Measurements from ENCODE around the gene PCDH9.

DNA sequence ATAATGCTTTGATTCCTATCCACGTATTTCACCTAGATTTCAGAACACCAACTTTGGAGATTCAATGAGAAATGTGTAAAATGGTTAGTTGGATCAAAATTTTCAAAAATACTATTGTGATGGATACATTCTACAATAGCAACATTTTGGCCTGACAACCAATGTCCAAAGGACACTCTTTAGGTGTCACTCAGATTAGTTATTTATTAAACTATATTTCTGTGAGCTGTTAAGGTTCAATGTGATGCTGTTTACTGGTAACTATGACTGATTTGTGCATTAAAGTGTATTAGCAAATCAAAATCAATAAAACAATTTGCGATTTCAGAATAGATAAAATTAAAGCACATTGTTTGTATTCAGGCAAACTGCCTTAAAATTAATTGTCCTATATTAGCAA is 149.8 kb downstream of the PCDH9 start:
- TF ChIP-seq, protein P1, sequence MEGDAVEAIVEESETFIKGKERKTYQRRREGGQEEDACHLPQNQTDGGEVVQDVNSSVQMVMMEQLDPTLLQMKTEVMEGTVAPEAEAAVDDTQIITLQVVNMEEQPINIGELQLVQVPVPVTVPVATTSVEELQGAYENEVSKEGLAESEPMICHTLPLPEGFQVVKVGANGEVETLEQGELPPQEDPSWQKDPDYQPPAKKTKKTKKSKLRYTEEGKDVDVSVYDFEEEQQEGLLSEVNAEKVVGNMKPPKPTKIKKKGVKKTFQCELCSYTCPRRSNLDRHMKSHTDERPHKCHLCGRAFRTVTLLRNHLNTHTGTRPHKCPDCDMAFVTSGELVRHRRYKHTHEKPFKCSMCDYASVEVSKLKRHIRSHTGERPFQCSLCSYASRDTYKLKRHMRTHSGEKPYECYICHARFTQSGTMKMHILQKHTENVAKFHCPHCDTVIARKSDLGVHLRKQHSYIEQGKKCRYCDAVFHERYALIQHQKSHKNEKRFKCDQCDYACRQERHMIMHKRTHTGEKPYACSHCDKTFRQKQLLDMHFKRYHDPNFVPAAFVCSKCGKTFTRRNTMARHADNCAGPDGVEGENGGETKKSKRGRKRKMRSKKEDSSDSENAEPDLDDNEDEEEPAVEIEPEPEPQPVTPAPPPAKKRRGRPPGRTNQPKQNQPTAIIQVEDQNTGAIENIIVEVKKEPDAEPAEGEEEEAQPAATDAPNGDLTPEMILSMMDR (conservative IDR thresholded peaks at IDR 0.05 in 1 of 2, IDR thresholded peaks at IDR 0.05 in 1 of 2; ENCODE audit: extremely low read depth in 1 of 2, insufficient read depth in 1 of 2, low read depth in 1 of 2, low read length in 2 of 2) = no peak
- no peak for TF ChIP-seq EZH2 (IDR thresholded peaks at IDR 0.05; ENCODE audit: borderline replicate concordance, low read length)

Data from mammary epithelial cell (primary cell).